NCI-H1694 (cell line): ENCODE results near the gene ZNF662.

ENCODE experiments used
- DNase-seq: peaks from one replicate; lab custom pipeline; 2025; lab: John Stamatoyannopoulos, UW

ZNF662 gene

DNA sequence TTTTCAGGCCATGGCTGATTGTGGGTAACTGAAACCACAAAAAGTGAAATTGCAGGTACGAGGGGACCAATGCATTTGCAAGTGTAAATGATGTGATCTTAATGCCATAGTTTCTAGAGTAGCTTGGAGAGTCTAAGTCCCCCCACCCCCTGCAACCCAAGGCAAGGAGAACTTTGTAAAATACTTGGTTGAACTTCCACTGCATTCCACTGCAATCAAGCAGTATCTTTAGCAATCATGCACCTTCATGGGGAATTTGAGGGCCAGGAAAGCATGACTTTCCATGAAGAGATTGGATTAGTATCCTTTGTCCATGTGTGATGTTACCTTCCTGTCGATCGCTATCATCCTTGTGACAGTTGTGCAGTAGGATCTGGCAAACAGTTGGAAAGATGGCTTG is 18.9 kb upstream of the ZNF662 start:
- no peak for DNase-seq

DNA sequence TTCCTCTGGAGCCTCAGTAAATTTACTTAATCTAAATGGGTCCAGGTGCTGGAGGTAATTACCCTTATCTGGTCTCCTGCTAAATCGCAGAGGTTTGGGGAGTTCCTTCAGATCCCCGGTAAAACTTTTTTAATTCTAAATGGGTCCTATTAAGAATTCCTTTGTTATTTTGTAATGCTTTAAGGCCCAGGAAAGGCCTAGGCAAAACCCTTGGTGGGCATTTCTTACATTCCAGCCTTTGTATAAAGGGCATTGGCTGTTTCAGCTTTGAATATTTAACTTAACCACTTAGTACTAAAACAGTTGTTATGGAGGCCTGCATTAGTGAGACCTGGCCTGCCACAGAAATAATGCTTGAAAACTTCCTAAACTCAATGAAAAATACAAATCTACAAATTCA is 14.9 kb upstream of the ZNF662 start:
- DNase-seq = no peak

DNA sequence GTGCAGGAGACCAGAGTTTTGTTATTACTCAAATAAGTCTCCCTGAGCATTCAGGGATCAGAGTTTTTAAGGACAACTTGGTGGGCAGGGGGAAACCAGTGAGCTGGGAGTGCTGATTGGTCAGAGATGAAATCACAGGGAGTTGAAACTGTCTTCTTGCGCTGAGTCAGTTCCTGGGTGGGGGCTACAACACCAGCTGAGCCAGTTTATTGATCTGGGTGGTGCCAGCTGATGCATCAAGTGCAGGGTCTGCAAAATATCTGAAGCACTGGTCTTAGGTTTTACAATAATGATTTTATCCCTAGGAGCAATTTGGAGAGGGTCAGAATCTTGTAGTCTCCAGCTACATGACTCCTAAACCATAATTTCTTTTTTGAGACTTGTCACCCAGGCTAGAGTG is 13.8 kb upstream of the ZNF662 start:
- no peak for DNase-seq

DNA sequence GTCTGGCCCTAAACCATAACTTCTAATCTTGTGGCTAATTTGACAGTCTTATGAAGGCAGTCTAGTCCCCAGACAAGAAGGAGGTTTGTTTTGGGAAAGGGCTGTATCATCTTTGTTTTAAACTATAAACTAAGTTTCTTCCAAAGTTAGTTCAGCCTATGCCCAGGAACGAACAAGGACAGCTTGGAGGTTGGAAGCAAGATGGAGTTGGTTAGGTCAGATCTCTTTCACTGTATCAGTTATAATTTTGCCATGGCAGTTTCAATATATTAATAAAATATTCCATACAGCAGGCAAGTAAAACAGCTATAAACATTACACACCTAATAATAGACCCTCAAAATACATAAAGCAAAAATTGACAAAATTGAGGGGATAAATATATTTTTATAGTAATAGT is 13.1 kb upstream of the ZNF662 start:
- DNase-seq = no peak

DNA sequence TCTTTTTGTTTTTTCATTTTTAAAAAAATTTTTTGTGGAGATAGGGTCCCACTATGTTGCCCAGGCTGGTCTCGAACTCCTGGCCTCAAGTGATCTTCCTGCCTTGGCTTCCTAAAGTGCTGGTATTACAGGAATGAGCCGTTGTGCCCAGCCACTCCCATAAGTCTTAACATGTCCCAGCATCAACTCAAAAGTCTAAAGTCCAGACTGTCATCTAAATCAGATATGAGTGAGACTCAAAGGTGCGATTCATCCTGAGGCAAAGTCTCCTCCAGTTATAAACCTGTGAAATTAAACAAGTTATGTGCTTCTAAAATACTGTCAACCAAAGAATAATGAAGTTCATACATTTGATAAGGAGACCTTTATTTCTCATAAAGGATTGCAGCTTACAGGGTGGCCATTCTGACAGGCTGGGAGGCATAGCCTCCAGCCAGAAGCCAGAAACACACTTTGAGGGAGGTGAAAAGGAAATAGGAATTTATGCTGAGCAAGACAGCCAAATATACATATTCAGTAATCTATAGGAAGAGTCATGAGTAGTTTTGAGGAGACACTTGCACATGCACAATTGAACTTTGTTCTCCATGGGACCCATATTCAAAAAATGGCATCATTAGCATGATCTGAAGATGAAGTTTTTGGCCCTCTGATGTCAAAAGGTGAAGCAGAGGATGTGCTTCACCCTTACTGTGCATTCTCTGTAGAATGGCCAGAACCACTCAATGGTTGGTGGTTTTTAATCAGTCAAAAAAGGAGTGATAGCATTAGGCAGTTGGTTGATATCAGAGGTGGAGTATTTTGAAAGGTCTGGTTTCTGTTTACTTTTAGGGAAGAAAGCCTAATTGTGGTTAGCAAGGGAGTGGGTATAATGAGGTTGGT is 11.0 kb upstream of the ZNF662 start:
- no peak for DNase-seq

DNA sequence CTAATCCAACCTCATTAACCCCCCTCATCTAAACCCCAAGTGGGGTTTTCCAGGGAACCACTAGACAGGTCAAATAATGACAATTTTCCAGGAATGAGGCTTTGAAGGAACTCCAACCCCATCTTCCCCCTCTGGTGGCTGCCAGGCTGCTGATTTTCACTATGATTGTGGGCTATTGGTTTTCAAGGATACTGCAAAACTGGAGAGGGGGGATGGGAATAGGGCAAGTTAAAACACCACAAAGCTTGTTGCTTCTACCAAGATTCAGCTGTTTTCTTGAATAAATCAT is 10.4 kb upstream of the ZNF662 start:
- no peak for DNase-seq

DNA sequence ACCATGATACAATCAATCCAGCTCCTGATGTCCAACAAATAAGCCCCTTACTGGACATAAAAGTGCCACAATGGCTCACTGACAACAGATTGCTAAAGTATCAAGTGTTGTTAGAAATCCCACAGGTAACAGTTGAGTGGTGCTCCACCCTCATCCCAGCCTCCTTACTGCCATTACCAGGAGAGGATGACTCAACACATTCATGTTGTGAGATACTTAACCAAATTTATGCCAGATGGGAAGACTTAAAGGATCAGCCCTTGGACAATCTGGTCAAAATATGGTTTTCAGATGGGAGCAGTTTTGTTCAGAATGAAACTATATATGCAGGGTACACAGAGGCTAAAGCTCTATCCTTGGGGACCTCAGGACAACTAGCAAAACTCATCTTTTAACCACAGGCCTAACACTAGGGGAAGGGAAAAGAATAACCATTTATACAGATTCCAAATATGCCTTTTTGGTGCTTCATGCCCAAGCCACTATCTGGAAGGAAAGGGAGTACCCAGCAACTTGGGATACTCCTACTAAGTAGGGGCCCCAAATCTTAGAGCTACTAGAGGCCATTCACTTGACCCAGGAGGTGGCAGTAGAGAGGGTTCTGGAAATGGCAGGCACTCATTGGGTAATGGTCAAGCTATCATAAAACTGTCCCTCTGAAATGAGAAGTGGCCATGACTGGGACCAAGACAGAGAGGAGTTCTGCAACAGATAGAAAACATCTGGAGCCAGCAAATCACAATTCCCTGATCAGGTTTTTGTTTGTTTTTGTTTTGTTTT is 6.9 kb upstream of the ZNF662 start:
- DNase-seq = no peak

DNA sequence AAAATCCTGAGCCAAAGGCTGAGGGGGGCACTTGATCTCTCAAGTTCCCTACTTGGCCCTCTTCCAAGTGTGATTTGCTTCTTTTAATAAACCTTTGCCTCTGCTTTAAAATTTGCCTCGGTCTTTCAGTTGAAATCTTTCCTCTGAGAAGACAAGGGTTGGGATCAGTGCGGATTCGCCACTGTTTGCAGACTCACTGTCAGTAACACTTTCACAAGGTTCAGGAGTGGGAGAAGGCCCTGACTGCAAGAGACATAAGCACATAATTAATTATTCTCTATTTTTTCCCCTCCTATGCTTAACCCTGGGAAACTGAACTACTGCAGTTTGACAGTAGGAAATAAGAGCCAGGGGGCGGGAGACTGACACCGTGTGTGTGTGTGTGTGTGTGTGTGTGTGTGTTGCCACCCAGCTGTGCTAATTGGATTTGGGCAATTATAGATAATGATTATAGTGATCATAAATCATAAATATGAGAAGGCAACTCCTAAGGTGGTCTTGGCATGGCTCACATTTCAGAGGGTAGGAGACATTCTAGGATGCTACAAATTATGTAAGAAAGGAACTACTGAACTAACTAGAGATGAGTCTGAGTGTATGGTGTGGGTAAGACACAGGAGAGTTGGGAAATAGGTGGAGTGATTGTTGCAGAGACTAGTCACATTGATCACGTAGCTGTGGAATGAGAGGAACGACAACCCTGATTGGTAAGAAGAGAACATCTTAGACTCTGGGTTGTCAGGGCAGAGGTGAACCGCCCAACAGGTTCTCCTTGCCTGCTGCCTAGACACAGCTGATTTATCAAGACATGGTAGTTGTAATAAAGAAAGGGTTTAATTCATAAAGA is 5.5 kb upstream of the ZNF662 start:
- DNase-seq = no peak

DNA sequence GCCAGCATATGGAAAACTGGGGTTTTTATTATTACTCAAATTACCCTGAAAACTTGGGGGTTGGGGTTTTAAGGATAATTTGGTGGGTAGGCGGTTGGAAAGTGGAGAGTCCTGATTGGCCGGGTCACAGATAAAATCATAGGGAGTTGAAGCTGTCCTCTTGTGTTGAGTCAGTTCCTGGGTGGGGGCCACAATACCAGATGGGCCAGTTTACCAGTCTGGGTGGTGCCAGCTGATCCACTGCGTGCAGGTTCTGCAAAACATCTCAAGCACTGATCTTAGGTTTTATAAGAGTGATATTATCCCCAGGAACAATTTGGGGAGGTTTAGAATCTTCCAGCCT is 4.9 kb upstream of the ZNF662 start:
- DNase-seq = no peak

DNA sequence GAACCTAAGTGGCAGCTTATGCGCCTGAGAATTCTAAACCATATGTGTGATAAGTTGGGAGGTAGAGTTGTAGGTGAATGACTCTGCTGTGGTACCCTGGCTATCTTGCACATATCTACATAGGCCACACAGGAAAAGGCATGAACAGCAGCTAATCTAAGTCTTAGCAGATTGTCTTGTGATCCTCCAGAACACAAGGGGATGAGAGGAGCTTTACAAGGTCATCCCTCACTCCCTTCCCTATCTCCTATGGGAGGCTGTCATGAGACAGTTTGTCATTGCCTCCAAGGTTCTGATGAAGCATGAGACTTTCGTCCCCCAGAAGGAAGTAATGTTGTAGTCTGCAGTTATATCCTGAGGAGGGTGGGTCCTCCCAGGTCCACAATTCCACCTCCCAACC is 3.7 kb upstream of the ZNF662 start:
- DNase-seq = no peak

DNA sequence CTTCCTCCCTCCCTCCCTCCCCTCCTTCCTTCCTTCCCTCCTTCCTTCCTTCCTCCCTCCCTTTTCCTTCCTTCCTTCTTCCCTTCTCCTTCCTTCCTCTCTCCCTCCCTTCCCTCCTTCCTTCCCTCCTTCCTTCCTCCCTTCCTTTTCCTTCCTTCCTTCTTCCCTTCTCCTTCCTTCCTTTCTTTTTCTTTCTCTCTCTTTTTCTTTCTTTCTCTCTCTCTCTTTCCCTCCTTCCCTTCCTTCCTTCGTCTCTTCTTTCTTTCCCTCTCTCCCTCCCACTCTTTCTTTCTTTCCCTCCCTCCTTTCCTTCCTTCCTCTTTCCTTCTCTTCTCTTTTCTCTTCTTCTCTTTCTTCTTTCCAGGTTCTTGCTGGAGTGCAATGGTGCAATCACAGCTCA is 1.9 kb upstream of the ZNF662 start:
- DNase-seq = no peak

DNA sequence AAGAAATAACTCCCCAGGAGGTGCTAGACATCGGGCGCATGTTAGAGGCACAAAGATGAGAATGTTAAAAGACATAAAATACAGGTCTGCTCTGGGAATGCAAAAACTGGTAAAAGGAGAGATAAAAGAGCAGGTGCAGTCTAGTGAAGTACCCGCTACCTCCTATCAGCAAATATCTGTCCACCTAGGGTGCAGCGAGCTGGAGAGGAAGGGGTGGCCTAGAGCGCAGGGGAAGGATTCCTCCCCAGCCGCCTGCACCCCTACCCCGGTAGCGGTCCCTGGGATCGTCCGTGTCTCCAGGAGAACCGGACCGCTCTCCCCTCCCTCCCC is 237 bp upstream of the ZNF662 start:
- no peak for DNase-seq

DNA sequence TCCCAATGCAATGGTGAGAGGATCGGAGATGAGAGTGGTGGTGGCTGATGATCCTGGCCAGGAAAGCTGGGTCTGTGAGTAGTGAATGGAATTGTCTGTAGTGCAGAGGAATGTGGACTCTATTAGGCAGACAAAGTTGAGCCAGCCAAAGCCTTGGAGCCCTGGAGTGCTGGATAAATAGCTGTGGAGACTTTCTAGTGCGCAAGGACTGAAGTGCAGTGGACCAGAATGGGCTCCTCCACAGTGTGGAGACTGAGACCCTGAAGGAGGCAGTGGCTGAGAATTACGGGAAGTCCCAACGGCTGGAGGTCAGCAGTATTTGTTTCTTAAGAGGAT is 874 bp downstream of the ZNF662 start:
- DNase-seq = no peak

DNA sequence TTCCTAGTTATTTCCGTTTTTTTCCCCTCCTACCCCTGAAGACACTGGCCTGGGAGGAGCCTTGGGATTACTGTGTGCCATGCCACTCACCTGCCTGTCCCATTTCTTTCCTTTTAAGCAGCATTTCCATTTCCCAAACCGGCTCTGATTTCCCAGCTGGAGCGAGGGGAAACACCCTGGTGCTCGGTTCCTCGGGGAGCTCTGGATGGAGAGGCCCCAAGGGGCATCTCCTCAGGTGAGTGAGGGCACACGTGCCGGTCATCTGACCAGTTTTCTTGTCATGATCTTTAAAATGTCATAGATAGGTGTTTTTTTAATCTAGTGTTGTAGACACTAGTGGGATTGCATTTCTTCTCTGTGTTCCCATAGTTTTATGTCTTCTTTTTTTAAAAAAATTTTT is 2.7 kb downstream of the ZNF662 start:
- no peak for DNase-seq

DNA sequence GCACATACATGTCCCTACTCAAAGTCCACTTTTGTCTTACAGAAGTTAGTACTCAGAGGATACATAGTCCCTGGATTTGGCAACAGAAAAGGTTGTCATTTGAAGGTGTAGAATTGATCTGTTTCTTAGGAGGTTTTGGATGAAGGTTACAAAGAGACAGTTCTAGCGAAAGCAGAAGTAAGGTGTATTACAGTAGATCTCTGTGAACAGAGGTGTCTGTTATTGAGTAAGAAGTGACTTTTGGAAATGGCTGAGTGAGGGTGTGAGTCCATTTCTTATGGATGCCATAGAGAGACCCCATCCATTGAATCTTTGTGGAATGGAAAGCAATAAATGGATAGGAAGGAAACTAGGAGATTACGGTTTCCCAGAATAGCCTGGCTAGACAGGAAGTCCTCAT is 5.6 kb downstream of the ZNF662 start:
- DNase-seq = no peak

DNA sequence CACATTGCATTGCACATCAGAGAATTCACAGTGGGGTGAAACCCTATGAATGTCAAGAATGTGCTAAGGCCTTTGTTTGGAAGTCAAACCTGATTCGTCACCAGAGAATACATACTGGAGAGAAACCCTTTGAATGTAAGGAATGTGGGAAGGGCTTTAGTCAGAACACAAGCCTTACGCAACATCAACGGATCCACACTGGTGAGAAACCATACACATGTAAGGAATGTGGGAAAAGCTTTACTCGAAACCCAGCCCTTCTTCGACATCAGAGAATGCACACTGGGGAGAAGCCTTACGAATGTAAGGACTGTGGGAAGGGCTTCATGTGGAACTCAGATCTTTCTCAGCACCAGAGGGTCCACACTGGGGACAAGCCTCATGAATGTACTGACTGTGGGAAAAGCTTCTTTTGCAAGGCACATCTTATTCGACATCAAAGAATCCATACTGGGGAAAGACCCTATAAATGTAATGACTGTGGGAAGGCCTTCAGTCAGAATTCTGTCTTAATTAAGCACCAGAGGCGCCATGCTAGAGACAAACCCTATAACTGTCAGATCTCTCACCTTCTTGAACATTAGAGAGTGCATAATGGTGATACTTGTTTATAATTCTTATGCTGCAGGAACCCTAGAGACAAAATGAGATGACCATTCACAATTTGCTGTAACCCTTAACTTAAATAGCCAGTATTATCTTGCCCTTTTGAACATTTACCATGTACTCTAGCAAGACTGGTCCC is 9.0 kb downstream of the ZNF662 start:
- DNase-seq = no peak

DNA sequence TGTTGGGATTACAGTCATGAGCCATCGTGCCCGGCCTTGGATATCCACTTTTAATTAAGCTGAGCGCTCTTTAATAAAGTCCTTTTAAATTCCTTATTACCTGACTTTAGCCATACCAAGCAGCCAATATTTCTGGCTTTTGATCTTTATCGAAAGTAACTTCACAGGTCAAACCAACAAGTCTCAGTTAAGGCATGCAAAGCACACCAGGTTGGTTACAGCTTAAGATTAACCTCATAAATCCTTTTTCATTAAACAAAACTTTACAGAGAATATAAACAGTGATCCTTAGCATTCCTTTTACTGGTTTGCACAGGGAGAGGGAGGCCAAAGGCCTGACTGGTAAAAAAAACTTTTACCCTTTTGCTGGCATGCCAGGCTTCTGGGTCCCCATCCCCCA is 17.7 kb downstream of the ZNF662 start:
- DNase-seq = no peak

DNA sequence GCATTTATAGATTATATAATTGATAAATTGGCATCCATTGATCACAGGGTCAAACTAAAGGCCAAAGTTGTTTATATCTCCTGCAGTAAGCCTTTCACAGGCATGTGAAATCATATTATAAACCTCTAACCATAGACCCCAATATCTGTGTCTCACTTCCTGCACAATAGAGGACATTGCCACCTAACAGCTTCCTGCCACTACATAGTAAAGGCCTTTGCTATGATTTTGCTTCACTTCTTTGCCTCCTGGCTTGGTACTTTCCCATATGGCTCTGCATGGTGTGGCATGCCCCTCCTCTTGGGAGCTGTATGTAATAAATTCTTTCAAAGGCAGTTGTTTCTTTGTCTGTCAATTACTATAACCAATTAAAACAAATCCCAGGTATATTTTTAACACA is 20.4 kb downstream of the ZNF662 start:
- DNase-seq = no peak

DNA sequence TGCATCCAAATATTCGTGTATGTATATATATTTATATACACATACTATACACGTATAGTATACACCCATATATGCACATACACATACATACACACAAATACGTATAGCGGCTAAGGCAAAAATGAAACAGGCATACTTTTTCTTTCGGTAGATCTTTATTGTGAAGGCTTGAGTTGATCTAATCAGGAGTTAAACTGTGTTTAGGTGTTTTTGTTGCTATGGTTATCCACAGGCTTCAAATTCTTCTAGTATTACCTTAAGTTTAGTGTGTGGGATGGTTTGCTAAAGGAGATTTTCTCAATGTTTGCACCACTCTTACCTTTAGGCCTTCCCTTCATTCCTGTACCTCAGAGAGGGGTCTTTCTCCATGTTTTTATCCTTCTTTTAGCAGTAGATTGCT is 28.2 kb downstream of the ZNF662 start:
- DNase-seq = no peak

DNA sequence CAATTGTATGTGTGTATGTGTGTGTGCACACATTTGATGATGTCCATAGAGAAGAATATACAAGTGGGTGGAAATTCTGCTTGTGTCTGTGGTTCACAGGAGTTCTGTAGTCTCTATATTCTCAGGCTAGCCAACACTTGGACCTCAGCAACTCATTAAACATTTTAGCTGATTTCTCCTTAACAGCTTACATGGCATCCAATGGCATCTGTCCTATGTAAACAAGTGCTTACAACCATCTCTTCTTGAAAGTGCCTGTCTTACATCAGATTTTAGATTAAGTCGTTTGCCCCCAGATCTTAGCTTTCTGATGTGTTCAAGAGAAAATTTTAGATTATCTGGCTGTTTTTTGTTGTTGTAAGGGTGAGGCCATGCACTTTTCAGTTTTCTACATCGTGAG is 29.0 kb downstream of the ZNF662 start:
- no peak for DNase-seq

DNA sequence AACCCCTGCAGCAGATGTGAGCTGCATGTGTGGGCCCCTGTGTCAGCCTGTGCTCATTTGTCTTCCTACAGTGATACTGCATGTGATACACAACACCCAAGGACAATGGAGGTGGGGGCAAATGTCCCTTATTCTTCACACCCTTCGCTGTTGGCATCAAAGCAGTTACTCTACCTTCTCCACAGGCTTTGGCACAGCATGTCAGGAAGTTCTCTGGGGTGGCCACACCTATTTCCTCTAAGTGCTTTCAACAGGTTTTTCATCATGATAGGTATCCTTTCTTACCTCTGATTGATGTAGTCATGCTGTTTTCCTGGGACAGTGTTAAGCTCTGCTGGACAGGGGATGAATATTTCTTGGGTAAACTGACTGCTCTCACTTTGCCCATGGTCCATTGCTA is 29.5 kb downstream of the ZNF662 start:
- no peak for DNase-seq

DNA sequence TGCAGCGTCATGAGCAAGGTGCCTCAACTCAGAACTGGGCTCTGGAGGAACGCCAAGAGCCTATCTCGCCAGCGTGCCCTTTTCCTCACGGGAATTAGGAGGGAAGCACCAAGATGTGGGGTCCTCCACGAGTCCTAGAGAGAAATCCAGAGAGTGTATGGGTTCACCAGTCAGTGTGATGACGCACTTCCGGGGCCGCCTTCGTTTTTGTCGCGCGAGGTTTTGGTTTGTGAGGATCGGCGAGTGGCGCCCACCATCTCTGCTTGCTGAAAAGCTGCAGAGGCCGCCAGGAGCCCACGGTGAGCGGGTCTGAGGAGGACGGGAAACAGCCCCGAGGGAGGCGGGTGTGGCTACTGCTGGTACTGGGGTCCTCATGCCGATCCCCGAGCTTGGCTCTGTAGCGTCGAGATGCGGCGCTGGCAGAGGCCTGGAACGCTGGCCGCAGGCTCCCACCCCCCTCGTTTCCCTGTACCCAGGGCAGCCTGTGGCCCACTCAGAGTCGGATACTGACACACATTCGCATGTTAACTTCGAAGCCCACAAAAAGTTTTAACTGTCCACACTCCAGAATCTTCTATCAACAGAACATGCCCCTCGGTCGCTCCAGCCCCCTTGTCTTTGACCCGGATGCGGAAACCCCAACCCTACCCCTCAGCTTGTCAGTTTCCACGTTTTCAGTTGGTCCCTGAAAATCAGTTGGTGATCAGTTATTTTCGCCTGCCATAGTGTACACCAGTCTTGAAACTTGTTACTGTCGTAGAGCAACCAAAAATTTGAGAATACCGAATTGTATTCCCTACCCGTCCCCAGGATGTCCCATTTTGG is 30.4 kb downstream of the ZNF662 start:
- no peak for DNase-seq
